Stimulated activated CD4-positive, alpha-beta T cell treated with anti-CD3 and anti-CD28 coated beads, TNF-alpha, amount 100 ng/mL, for 24 hours (primary cell): ENCODE measurements around the gene SSH2.

Experiments
- DNase-seq, 3 experiments: peaks; one replicate each; pipeline ENCODE4 v3.0.0-alpha.2; 2020; ENCODE audit warnings: low read depth in 3 of 3

The SSH2 gene

DNA sequence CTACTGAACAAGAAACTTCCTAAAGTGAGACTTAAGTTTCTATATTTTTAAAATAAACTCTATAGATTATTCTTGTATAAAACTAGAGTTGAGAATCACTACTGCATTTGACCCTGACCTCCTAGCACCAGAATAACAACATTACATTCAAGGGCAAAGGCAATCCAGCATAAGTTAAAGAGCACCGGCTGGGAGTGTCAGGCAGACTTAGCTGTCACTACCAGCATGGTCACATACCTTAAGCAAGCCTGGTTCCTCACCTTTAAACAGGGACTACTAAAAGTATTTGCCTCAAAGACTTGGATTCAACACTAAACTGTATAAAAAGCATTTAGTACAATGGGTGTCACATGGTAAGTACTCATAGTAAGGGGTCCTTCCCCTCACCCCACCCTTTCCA, 90.4 kb downstream of the SSH2 start:
- DNase-seq = no peak

DNA sequence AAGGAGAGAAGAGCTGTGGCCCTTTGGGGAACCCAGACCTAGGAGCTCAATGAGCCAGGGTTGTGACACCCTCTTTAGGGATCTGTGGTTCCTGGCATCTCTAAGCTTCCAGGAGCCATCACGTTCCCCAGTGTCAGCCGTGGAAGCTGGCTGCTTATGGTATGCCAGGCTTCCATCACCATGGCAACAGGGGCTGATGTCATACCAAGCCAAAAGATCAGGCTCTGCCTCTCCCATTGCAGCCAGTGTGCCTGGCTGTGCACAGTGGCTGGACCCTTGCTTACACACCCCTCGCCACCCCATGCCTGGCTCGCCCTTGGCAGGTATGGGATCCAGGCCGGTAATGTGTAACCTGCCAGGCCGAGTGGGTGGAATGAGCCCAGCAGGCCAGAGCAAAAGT, 91.1 kb downstream of the SSH2 start:
- DNase-seq = no peak

DNA sequence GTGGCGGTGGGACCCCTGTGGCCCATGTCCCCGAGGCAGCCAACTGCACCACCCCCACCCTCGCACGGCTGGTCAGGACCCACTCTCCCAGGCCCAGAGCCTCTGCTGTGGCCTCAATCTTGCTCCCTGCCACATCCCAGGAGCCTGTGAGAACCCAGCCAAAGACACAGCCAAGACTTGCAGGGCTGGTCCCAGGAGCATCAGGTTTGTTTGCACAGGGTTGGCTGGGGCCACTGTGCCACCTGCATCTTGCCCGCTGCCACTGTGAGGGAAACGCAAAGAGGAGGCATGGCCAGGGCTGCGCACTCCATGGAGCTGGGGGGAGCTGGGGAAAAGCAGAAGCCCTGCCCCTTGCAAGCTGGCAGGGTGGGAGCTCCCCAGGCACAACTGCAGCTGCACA, 92.5 kb downstream of the SSH2 start:
- DNase-seq = no peak

DNA sequence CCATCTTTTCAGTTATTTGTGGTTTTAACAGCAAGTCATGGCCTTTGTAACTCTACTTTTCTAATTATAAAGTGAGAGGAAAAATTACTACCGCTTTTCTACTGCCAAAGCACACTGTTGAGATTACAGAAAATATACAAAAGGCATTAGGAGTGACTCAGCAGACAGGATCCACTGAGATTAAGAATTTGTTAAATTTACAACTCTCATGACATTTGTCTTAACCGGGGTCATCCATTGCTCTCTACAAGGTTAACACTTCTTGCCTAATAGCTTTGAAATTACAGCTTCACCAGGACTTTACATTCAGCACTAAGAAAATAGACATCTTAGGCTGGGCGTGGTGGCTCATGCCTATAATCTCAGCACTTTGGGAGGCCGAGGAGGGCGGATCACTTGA, 93.4 kb downstream of the SSH2 start:
- no peak for DNase-seq

DNA sequence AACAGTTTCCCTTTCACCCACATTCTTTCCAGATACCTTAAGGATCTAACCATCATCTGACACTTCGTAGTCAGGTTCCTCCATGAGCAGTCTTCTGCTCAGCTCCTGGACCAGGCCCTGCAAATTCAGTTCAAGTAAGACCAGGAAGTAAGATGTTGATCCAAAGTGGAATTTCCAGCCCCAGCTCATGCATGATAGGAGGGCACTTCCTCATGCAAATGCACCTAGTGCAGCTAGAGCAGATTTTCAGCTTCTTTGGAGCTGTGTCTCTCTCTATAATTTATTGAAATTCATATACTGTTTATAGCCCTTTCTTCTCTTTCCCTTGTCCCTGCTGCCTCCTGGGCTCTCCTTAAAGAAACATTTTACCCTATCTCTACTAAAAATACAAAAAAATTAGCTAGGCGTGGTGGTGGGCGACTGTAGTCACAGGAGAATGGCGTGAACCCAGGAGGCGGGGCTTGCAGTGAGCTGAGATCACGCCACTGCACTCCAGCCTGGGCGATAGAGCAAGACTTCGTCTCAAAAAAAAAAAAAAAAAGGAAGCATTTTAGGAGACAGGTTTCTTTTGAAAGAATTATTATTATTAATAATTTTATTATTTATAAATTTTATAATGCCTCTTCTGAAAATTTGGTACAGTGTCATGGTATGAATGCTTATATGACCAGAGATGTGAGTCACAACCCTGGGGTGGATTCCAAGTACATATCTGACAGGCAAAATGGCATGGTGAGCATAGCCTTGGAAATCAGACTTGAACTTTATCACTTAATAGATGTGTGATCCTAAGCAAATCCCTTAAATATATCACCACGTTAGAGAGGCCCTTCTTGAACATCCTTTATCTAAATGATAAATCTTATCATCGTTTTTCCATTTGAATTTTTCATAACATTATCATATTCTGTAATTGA, 94.3 kb downstream of the SSH2 start:
- no peak for DNase-seq

DNA sequence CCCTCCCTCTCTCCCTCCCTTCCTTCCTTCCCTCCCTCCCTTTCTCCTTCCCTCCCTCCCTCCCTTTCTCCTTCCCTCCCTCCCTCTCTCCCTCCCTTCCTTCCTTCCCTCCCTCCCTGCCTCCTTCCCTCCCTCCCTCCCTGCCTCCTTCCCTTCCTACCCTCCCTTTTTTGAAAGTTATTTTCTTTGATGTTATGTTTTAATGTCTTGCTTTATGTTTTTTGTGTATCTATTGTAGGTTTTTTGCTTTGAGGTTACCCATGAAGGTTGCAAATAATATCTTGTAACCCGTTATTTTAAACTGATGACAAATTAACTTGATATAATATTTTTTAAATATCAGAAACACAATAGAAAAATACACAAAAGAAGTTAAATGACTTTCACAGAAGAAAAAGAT, 96.2 kb downstream of the SSH2 start:
- no peak for DNase-seq

DNA sequence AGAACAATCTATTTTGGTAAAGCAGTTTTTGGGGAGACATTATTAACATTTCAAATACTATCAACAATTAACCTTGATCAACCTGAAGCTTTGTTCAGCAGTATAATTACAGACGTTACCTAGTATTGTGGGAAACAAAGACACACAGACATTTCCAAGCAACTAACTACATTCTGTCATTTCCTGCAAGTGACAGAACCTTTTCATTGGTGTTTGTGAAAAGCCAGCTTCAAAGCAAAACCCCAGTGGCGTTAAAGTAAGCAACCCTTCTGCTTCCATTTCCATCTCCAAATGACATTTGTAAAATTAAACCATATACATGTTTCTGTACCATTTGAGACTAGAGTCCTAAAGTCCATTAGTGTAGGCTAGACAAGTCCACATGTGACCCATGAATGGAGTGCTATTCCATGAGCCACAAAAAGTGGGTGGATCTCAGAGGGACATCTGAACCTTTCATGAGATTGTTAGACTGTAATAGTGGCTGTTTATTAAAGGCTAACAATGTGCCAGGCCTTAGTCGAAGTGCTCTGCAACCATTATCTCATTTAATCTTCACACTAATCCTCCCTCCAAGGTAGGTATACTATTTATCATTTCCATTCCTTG, 101.2 kb downstream of the SSH2 start:
- DNase-seq = no peak

DNA sequence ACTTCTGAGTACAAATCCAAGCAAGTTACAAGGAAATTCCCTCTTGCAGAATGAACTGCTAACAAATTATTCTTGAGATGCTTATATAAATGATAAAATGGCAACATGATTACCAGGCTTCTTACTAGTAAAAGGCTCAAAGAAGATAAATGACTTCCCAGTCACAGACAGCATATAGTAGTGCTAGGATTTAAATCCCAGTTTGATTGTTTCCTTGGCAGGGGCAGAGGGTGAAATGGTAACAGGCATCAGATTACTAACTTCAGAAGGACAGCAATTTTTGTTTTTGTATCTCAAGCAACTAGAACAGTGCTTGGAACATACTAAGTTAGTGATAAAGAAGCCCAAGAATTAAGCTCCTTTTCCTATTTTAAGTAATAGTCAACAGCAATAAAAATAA, 102.8 kb downstream of the SSH2 start:
- no peak for DNase-seq

DNA sequence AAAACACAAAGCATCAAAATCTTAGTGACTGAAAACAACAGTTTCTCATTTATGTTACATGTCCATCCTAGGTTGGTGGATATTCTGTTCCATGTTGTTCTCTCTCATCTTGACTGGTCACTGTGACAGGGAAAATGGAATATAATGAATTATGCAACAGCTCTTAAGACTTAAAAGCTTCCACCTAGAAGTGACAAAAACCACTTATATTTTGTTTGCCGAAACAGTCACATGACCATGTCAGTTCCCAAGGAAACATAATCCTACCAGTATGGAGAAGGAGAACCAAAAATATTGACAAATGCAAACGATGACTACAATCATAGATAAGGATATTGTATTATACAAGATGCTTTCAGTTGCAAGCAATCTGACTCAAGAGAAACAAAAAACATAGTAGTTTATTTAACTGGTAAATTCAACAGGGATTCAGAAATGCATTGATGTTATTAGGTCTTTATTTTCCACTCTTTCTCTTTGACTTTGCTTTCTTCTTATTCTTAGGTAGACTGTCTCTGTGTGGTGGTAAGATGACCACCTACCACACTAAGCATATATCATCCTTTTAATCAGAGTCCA, 103.8 kb downstream of the SSH2 start:
- DNase-seq = no peak

DNA sequence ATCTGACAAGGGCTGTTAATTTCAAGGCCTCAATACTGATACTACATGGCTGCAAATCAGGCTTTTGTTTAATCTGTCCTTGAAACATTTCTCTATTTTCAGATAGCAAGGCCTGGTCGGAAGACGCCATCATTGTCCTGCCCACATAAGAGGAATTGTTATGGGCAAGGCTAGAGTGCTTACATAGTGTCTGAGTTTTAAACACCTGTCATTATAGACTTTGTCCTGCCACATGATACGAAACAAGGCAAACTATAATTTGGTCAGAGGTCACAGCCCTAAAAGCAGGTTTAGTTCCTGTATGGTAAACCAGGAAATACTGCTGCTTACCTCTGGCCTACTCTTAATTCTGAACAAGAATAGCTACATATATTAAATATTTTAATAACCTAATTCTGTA, 104.4 kb downstream of the SSH2 start:
- no peak for DNase-seq

DNA sequence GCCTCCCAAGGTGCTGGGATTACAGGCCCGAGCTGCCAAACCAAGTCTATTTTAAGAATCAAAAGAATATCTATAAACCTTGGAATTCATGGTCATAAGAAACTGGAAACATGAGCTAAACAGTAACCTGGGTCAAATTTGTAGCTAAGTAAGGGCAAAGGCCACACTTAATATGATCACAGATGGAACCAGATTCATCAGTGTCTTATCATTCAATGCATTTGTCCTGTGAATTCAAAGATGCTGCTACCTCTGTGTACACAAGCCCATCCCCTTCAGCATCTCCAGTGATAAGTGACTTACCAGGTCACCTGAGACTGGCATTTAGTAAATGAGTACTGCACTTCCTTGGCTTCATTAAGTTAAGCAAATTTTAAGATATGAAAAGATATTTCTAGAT, 108.1 kb downstream of the SSH2 start:
- no peak for DNase-seq

DNA sequence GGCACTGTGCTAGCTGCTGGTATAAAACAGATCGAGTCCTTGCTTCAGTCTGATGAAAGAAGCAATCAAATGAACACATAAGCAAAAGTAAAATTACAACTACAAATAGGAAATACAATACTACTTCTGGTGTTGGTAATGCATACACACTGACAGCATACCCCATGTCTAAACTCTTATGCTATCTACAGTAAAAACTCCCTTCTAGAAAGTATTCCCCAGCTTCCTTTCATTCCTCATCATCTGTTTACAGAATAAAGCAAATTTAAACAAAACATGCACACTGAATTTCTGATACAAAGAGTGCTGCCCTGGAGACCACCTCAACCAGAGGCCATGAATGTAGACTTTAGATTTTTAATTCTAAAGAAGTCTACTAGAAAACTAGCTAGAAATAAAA, 109.6 kb downstream of the SSH2 start:
- DNase-seq = no peak

DNA sequence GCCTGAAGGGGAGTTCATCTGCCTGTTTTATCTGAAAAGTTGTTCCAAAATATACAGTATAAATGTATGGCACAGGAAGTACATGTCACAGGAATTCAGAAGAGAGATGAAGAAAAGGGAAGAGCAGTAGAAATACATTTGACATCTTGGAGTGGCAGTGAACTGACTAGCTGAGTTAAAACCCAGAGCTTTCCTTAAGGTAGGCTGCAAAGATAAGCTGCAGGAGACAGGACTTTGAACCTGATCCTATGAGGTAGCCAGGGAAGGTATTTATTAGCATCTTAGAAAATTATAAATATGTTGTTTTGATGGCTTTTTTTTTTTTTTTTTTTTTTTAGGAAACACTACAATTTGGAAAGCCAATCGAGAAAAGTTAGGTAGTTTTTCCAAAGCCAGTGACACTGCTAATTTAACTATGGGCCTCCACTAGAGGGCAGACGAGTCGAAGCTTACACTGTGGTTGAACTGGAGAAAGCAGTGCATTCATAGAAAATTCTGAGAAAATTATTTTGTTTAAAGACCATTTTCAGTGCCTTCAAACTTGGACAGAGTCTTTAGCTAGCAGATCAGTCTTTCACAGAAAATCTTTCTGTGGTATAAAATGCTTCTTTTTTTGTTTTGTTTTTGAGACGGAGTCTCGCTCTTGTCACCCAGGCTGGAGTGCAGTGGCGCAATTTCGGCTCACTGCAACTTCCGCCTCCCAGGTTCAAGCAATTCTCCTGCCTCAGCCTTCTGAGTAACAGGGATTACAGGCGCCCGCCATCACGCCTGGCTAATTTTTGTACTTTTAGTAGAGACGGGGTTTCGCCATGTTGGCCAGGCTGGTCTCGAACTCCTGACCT, 122.3 kb downstream of the SSH2 start:
- DNase-seq = peak; percentile 41 to 60 (median 56)

DNA sequence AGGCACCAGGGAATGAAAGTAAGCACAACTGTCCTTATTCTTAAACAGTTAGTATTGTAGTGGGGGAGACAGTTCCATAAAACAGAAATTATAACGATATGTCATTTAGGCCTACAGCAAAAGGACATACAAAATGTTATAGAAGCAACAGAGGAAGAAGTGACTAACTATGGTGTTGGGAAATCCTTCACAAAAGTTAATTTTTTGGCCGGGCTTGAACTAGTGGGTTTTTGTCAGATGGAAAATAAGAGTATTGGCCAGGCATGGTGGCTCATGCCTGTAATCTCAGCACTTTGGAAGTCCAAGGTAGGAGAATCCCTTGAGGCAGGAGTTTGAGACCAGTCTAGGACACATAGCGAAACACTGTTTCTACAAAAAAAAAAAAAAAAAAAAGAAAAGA, 127.8 kb downstream of the SSH2 start:
- no peak for DNase-seq

DNA sequence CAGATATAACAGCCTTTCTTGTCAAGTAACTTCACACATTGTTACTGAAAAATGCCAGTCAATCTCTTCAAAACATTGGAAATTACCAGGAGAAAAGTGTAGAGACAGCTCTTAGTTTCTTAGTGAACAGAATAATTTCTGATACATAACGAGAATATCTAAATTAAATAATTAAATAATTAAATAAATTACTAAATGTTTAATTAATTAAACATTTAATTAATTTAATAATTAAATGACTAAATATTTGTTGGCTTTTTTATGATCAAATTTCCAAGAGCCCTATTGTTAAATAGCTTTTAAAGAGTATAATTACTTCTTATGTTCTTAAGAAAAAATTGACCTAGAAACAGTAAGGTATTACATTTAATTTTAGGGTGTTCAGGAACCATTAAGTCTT, 129.6 kb downstream of the SSH2 start:
- DNase-seq = no peak

DNA sequence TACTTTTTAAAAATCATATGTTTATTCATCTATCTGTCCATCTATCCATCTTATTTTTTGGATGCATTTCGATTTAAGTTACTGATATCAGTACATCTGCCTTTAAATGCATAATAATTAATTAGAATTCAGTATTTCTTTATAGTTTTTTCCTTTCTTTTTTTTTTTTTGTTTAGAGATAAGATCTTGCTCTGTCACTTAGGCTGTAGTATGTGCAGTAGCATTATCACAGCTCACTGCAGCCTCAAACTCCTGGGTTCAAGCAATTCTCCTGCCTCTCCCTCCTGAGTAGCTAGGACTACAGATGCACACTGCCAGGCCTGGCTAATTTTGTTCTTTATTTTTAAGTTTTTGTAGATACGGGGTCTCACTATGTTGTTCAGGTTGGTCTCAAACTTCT, 133.4 kb downstream of the SSH2 start:
- DNase-seq = no peak

DNA sequence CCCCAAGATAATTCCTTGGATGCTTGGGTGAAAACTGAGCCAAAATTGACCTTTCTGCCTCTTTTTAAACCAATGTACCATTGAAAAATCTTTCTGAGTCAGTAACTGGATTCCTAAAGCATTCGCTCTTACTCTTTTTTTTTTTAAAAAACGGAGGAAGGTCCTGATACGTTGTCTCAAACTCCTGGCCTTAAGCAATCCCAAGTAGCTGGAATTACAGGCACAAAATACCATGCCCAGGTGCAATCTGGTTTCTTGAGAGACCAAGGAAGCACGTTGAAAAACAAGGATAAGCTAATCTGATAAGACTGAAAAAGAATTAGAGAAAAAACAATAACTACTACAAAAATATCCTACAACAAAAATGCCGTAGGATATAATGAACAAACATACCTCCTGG, 136.5 kb downstream of the SSH2 start:
- DNase-seq = no peak

DNA sequence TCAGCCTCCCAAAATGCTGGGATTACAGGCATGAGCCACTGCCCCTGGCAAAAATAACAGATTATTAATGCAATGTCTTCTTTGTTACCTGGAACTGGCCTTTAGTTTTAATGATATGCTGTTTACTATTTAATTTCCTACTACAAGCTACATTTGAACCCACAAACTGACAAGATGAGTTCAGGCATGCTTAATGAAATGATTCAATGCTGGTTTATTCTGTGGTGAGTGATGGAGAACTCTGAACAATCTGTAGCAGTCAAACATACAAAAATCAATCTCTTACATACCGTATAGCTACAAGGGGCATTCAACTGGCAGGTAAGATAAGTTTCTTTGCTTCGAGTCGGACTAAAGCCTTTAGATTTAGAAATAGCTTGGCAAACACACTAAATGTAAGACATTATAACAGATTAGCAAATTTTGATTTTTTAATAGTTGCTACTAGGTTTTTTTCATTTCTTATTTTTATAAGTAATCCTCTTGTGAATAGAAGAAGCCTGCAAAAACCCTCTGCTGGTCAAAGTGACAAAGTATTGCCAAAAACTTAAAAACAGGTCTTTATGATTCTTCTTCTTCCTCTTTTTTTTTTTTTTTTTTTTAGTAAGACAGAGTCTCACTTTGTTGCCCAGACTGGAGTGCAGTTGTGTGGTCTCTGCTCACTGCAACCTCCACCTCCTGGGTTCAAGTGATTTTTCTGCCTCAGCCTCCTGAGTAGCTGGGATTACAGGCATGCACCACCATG, 138.5 kb downstream of the SSH2 start:
- no peak for DNase-seq

DNA sequence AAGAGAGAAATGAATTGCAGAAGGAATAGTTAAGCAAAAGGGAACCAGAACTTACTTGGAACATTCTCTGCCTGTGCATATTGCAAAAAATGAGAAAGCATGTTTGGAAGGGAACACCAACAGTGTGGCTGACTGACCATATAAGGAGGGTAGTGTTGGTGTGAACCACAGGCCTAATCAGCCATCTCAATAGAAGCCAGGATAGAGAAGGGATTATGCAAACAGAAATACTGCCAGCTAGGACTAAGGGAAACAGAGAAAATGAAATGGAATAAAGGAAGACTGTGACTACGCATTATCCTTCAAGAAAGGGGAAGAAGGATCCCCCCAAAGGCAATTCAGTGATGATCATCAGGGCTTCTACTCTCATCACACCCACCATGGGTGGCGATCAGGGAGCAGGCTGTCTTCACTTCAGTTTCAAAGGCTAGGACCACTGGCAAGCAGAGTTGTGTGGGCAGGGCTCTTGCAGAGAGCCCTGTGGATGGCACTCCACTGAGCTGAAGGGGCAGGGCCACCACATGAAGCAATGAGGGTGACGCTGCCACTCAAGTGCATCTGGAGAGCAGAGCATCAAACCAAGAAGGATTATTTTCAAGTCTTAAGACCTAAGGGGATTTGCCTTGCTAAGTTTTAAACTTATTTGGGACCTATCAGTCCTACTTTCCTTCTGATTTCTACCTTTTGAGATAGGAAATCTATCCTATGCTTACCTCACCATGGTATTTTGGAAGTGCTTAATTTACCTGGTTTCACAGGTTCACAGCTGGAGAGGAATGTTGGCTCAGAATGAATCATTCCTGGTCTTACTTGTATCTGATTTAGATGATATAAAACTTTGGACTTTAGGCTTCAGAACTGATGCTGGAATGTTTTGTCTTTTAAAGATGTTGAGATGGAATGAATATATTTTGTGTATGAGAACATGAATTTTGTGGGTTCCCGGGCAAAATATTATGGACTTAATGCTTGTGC, 140.5 kb downstream of the SSH2 start:
- DNase-seq = no peak

DNA sequence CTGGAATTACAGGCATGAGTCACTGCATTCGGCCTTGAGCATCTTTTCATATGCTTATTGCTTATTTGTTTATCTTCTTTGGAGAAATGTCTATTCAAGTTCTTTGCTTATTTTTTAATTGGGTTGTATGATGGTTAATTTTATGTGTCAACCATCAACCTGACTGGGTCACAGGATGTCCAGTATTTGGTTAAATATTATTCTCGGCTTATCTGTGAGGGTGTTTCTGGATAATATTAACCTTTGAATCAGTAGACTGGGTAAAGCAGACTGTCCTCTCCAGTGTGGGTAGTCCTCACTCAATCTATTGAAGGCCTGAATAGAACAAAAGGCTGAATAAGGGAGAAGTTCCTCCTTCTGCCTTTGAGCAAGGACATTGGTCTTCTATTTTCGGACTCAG, 142.0 kb downstream of the SSH2 start:
- no peak for DNase-seq
